Measurements from ENCODE around the gene GRM8. TPM values are rescaled to one million over a fixed set of nuclear protein-coding genes. Genes with fewer than 3 reads are reported as not detected.

Gene GRM8
- total and polyA plus RNA-seq, 2 experiments from 2014 or later, result not detected

- in situ Hi-C loops (cut with MboI), result no loop called here
- no peaks in the 10 kb centered on the region for H3K79me2 ChIP-seq (ENCODE audit: insufficient read depth)
- no peak overlapping the region for H3K4me2 ChIP-seq (ENCODE audit: unreplicated experiment)
- 8 to 11% methylated on average over 4 of the region's 4 CpGs for WGBS, 2 experiments (ENCODE audit: low coverage in 1 of 2, low lambda C conversion rate in 2 of 2, missing lambda C conversion rate in 2 of 2)
- H3K9me2 ChIP-seq (ENCODE audit: insufficient read depth), result no peaks in the 10 kb centered on the region
- H3K9ac ChIP-seq, result no peak overlapping the region
- H3F3A ChIP-seq (ENCODE audit: insufficient read depth), result no peaks in the 10 kb centered on the region
- no peak overlapping the region for H3K4me3 ChIP-seq
- no peaks in the 10 kb centered on the region for H3K9me3 ChIP-seq (ENCODE audit: low read depth)
- no peak overlapping the region for H2AFZ ChIP-seq
- H3K4me1 ChIP-seq (ENCODE audit: insufficient read depth), result no peaks in the 10 kb centered on the region
- no peak for TF ChIP-seq EZH2phosphoT487 (IDR thresholded peaks at IDR 0.05; ENCODE audit: insufficient read depth, low read depth)
- H3K27me3 ChIP-seq (replicated peaks; ENCODE audit: insufficient read depth), result no peaks in the 10 kb centered on the region
- H4K20me1 ChIP-seq (ENCODE audit: insufficient read depth), result no peaks in the 10 kb centered on the region
- no peaks in the 10 kb centered on the region for H3K36me3 ChIP-seq (ENCODE audit: low read depth)
- no peak for DNase-seq
- H3K27ac ChIP-seq, result no peak overlapping the region
Observed at GRCh38 chr7:126485791-126486190, 767.0 kb downstream of the GRM8 start.

- Histone ChIP-seq H3F3A (ENCODE audit: insufficient read depth) (no peaks in the 10 kb centered on the region), H3K79me2 (ENCODE audit: insufficient read depth) (no peaks in the 10 kb centered on the region), H3K36me3 (ENCODE audit: low read depth) (no peaks in the 10 kb centered on the region), H3K27ac (no peak overlapping the region), H2AFZ (no peak overlapping the region), H3K9me3 (ENCODE audit: low read depth) (no peaks in the 10 kb centered on the region), H3K9me2 (ENCODE audit: insufficient read depth) (no peaks in the 10 kb centered on the region), H3K27me3 (replicated peaks; ENCODE audit: insufficient read depth) (no peaks in the 10 kb centered on the region), H3K4me1 (ENCODE audit: insufficient read depth) (no peaks in the 10 kb centered on the region), H4K20me1 (ENCODE audit: insufficient read depth) (no peaks in the 10 kb centered on the region), H3K4me3 (no peak overlapping the region), H3K9ac (no peak overlapping the region), H3K4me2 (ENCODE audit: unreplicated experiment) (no peak overlapping the region)
- TF ChIP-seq EZH2phosphoT487 (IDR thresholded peaks at IDR 0.05; ENCODE audit: insufficient read depth, low read depth) (no peak), EZH2 (IDR thresholded peaks at IDR 0.05; ENCODE audit: insufficient read depth, poor library complexity, severe bottlenecking) (no peak)
- 15 to 18% methylated on average over 3 of the region's 3 CpGs for WGBS, 2 experiments (ENCODE audit: low coverage in 1 of 2, low lambda C conversion rate in 2 of 2, missing lambda C conversion rate in 2 of 2)
- DNase-seq, result no peak
- in situ Hi-C loops (cut with MboI), result no loop called here
Observed at GRCh38 chr7:126483972-126484371, 768.8 kb downstream of the GRM8 start.

GRCh38 chr7:126472825-126473224 lies 779.9 kb downstream of the GRM8 start:
- Histone ChIP-seq H3K79me2 (ENCODE audit: insufficient read depth) (no peaks in the 10 kb centered on the region), H3K27me3 (replicated peaks; ENCODE audit: insufficient read depth) (no peaks in the 10 kb centered on the region), H3K4me3 (no peak overlapping the region), H3F3A (ENCODE audit: insufficient read depth) (no peaks in the 10 kb centered on the region), H3K9me3 (ENCODE audit: low read depth) (peaks cover 7% of the 10 kb centered on the region), H3K4me1 (ENCODE audit: insufficient read depth) (no peaks in the 10 kb centered on the region), H3K9ac (no peak overlapping the region), H3K27ac (no peak overlapping the region), H3K4me2 (ENCODE audit: unreplicated experiment) (no peak overlapping the region), H4K20me1 (ENCODE audit: insufficient read depth) (no peaks in the 10 kb centered on the region), H2AFZ (no peak overlapping the region), H3K9me2 (ENCODE audit: insufficient read depth) (no peaks in the 10 kb centered on the region), H3K36me3 (ENCODE audit: low read depth) (no peaks in the 10 kb centered on the region)
- in situ Hi-C loops (cut with MboI), result no loop called here
- TF ChIP-seq EZH2 (IDR thresholded peaks at IDR 0.05; ENCODE audit: insufficient read depth, poor library complexity, severe bottlenecking) (no peak), EZH2phosphoT487 (IDR thresholded peaks at IDR 0.05; ENCODE audit: insufficient read depth, low read depth) (no peak)
- no peak for DNase-seq

- H3K4me2 ChIP-seq (ENCODE audit: unreplicated experiment), result no peak overlapping the region
- no peaks in the 10 kb centered on the region for H3K36me3 ChIP-seq (ENCODE audit: low read depth)
- no peak overlapping the region for H3K27ac ChIP-seq
- DNase-seq, result no peak
- H3K4me1 ChIP-seq (ENCODE audit: insufficient read depth), result no peaks in the 10 kb centered on the region
- H2AFZ ChIP-seq, result no peak overlapping the region
- no peaks in the 10 kb centered on the region for H3K79me2 ChIP-seq (ENCODE audit: insufficient read depth)
- no peak overlapping the region for H3K9ac ChIP-seq
- WGBS, 2 experiments (ENCODE audit: low coverage in 1 of 2, low lambda C conversion rate in 2 of 2, missing lambda C conversion rate in 2 of 2), result 3% methylated on average over 2 of the region's 2 CpGs
- H3K9me2 ChIP-seq (ENCODE audit: insufficient read depth), result no peaks in the 10 kb centered on the region
- no peak for TF ChIP-seq EZH2phosphoT487 (IDR thresholded peaks at IDR 0.05; ENCODE audit: insufficient read depth, low read depth)
- TF ChIP-seq EZH2 (IDR thresholded peaks at IDR 0.05; ENCODE audit: insufficient read depth, poor library complexity, severe bottlenecking), result no peak
- H3K4me3 ChIP-seq, result no peak overlapping the region
- no peaks in the 10 kb centered on the region for H4K20me1 ChIP-seq (ENCODE audit: insufficient read depth)
- in situ Hi-C loops (cut with MboI), result no loop called here
- H3F3A ChIP-seq (ENCODE audit: insufficient read depth), result no peaks in the 10 kb centered on the region
- H3K9me3 ChIP-seq (ENCODE audit: low read depth), result no peaks in the 10 kb centered on the region
- H3K27me3 ChIP-seq (replicated peaks; ENCODE audit: insufficient read depth), result no peaks in the 10 kb centered on the region
Observed at GRCh38 chr7:126462405-126462804, 790.3 kb downstream of the GRM8 start.

GRCh38 chr7:126460664-126461063 lies 792.1 kb downstream of the GRM8 start:
- Histone ChIP-seq H3K9me2 (ENCODE audit: insufficient read depth) (no peaks in the 10 kb centered on the region), H3K79me2 (ENCODE audit: insufficient read depth) (no peaks in the 10 kb centered on the region), H3K9me3 (ENCODE audit: low read depth) (no peaks in the 10 kb centered on the region), H3K4me2 (ENCODE audit: unreplicated experiment) (no peak overlapping the region), H3K27ac (no peak overlapping the region), H3K9ac (no peak overlapping the region), H3K4me3 (no peak overlapping the region), H2AFZ (no peak overlapping the region), H3K27me3 (replicated peaks; ENCODE audit: insufficient read depth) (no peaks in the 10 kb centered on the region), H3K36me3 (ENCODE audit: low read depth) (no peaks in the 10 kb centered on the region), H3K4me1 (ENCODE audit: insufficient read depth) (no peaks in the 10 kb centered on the region), H4K20me1 (ENCODE audit: insufficient read depth) (no peaks in the 10 kb centered on the region), H3F3A (ENCODE audit: insufficient read depth) (no peaks in the 10 kb centered on the region)
- TF ChIP-seq EZH2phosphoT487 (IDR thresholded peaks at IDR 0.05; ENCODE audit: insufficient read depth, low read depth) (no peak), EZH2 (IDR thresholded peaks at IDR 0.05; ENCODE audit: insufficient read depth, poor library complexity, severe bottlenecking) (no peak)
- DNase-seq, result no peak
- 21 to 24% methylated on average over 2 of the region's 2 CpGs for WGBS, 2 experiments (ENCODE audit: low coverage in 1 of 2, low lambda C conversion rate in 2 of 2, missing lambda C conversion rate in 2 of 2)
- in situ Hi-C loops (cut with MboI), result no loop called here

Measured in GM23248 (cell line).